ENCODE results near the gene SCRT2.
"Not testable (repeated sequence)": the region's sequence is repeated elsewhere in the genome, so short reads cannot be mapped to it uniquely, and the experiment has no call there.

The SCRT2 gene

GRCh38 chr20:650954-651353 lies 24.6 kb downstream of the SCRT2 start:
- DNase-seq, result no peak

- no peak for DNase-seq
Observed at GRCh38 chr20:650281-650680, 25.3 kb downstream of the SCRT2 start.

GRCh38 chr20:647479-648019 lies 28.1 kb downstream of the SCRT2 start:
- no peak for DNase-seq

- DNase-seq, result no peak
Observed at GRCh38 chr20:646868-647233, 28.8 kb downstream of the SCRT2 start.

GRCh38 chr20:646107-646867 lies 29.3 kb downstream of the SCRT2 start:
- DNase-seq, result no peak

- DNase-seq, result peak; percentile 18 to 24
Observed at GRCh38 chr20:645318-646106, 30.1 kb downstream of the SCRT2 start.

GRCh38 chr20:644692-645317 lies 30.8 kb downstream of the SCRT2 start:
- no peak for DNase-seq

GRCh38 chr20:642398-643174 lies 33.0 kb downstream of the SCRT2 start:
- DNase-seq, result no peak

- not testable (repeated sequence) for DNase-seq
Observed at GRCh38 chr20:642013-642397, 33.6 kb downstream of the SCRT2 start.

- no peak for DNase-seq
Observed at GRCh38 chr20:641516-641875, 34.1 kb downstream of the SCRT2 start.

- DNase-seq, result no peak
Observed at GRCh38 chr20:640674-641515, 34.7 kb downstream of the SCRT2 start.

GRCh38 chr20:638579-638978 lies 37.0 kb downstream of the SCRT2 start:
- DNase-seq, result no peak

GRCh38 chr20:637559-637958 lies 38.0 kb downstream of the SCRT2 start:
- DNase-seq, result no peak

- no peak for DNase-seq
Observed at GRCh38 chr20:635893-636338, 39.7 kb downstream of the SCRT2 start.

GRCh38 chr20:635028-635892 lies 40.3 kb downstream of the SCRT2 start:
- DNase-seq, result no peak

- DNase-seq, result no peak
Observed at GRCh38 chr20:634148-634925, 41.3 kb downstream of the SCRT2 start.

GRCh38 chr20:631101-631500 lies 44.5 kb downstream of the SCRT2 start:
- DNase-seq, result no peak

- DNase-seq, result no peak
Observed at GRCh38 chr20:626579-626978, 49.0 kb downstream of the SCRT2 start.

- DNase-seq, result no peak
Observed at GRCh38 chr20:625360-625932, 50.2 kb downstream of the SCRT2 start.

- DNase-seq, result no peak
Observed at GRCh38 chr20:623704-624103, 51.9 kb downstream of the SCRT2 start.
